ENCODE results near the gene TFIP11. TPM values are rescaled to one million over a fixed set of nuclear protein-coding genes. Genes with fewer than 3 reads are reported as not detected.
A peak's percentile ranks its signal among the peaks of the same experiment; 100 is the strongest.

The TFIP11 gene
- total and polyA plus RNA-seq, 2 of the 8 experiments (the other 6 are each of a cell fraction or from before 2014, with no cell fraction given): 18.1 to 28.3 TPM

DNA sequence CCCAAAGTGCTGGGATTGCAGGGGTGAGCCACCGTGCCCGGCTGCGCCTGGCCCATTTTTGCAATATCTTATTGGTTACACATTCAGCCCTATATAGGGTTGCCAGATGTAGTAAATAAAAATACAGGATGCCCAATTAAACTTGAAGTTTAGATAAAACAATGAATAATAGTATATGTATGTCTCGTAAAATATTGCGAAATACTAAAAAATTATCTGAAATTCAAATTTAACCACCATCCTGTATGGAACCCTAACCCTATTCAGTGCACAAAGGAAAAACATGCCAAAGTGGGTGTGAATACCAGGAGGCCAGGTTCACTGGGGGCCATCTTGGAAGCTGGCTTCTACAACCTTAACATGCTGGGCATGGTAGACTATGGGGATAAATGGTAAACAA, 5.2 kb upstream of the TFIP11 start (continued):
- TF ChIP-seq SUZ12 (IDR thresholded peaks at IDR 0.05; ENCODE audit: low read length) (no peak), YY1 (IDR thresholded peaks at IDR 0.05; ENCODE audit: low read depth, low read length) (0 out of 2 replicates have a peak, but pooled peaks have one; percentile 51), SP4 (IDR thresholded peaks at IDR 0.05; ENCODE audit: low read length) (no peak), POU5F1 (IDR thresholded peaks at IDR 0.05; ENCODE audit: low read depth, low read length) (no peak)
